Activated T-helper 1 cell treated with anti-CD3 and anti-CD28 coated beads, Interleukin-2, amount 50 U/mL, for 16 hours (primary cell): ENCODE results near the gene CKS2.
"Not testable (repeated sequence)": the region's sequence is repeated elsewhere in the genome, so short reads cannot be mapped to it uniquely, and the experiment has no call there.

Experiments used
- DNase-seq, 2 donors: peaks; one replicate each; pipeline ENCODE4 v3.0.0-alpha.2; 2020; ENCODE audit warnings: low read depth in 1 of 2, low spot score in 1 of 2

The CKS2 gene

GRCh38 chr9:89309608-89310474 lies 1.2 kb upstream of the CKS2 start:
- no peak for DNase-seq

- DNase-seq, result no peak
Measured at GRCh38 chr9:89311346-89312221, 589 bp downstream of the CKS2 start.

- DNase-seq, result no peak
Measured at GRCh38 chr9:89312222-89312571, 1.2 kb downstream of the CKS2 start.

- DNase-seq, result no peak
Measured at GRCh38 chr9:89313842-89314241, 2.8 kb downstream of the CKS2 start.

GRCh38 chr9:89314955-89315354 lies 4.0 kb downstream of the CKS2 start:
- DNase-seq, result no peak

- DNase-seq, result no peak
Measured at GRCh38 chr9:89315482-89315881, 4.5 kb downstream of the CKS2 start.

GRCh38 chr9:89317282-89317681 lies 6.3 kb downstream of the CKS2 start:
- DNase-seq, result no peak

- peak; percentile 86 to 91 for DNase-seq
Measured at GRCh38 chr9:89318123-89319014, 7.4 kb downstream of the CKS2 start, which contains the start of gene SECISBP2. TSS of gene SECISBP2 (plus strand) at chr9:89318500. CDS start at chr9:89318577, 77 bp downstream.

- no peak for DNase-seq
Measured at GRCh38 chr9:89319015-89319905, 8.3 kb downstream of the CKS2 start.

- DNase-seq, result no peak
Measured at GRCh38 chr9:89323390-89323789, 12.4 kb downstream of the CKS2 start.

GRCh38 chr9:89325733-89326132 lies 14.7 kb downstream of the CKS2 start:
- no peak for DNase-seq

- DNase-seq, result no peak
Measured at GRCh38 chr9:89328064-89328463, 17.1 kb downstream of the CKS2 start.

GRCh38 chr9:89329917-89330316 lies 18.9 kb downstream of the CKS2 start:
- DNase-seq, result no peak

- DNase-seq, result no peak
Measured at GRCh38 chr9:89330513-89330912, 19.5 kb downstream of the CKS2 start.

- no peak for DNase-seq
Measured at GRCh38 chr9:89339807-89340206, 28.8 kb downstream of the CKS2 start.

- no peak for DNase-seq
Measured at GRCh38 chr9:89340332-89340731, 29.3 kb downstream of the CKS2 start.

- DNase-seq, result no peak
Measured at GRCh38 chr9:89342213-89342612, 31.2 kb downstream of the CKS2 start.

- DNase-seq, result no peak
Measured at GRCh38 chr9:89342948-89343347, 32.0 kb downstream of the CKS2 start.

GRCh38 chr9:89343812-89344211 lies 32.8 kb downstream of the CKS2 start:
- not testable (repeated sequence) for DNase-seq

GRCh38 chr9:89345476-89345875 lies 34.5 kb downstream of the CKS2 start:
- DNase-seq, result no peak
